CD14-positive monocyte (primary cell): ENCODE results near the gene PTF1A. TPM values are rescaled to one million over a fixed set of nuclear protein-coding genes. Genes with fewer than 3 reads are reported as not detected.

ENCODE experiments used
- DNase-seq, 3 donors: peaks; one replicate each; pipeline ENCODE4 v3.0.0-alpha.2; 2011 to 2022
- H2AFZ ChIP-seq: 2 replicates; pipeline ENCODE4 v1.6.0; 2012; ENCODE audit warnings: mild to moderate bottlenecking, low read depth, low read length, inconsistent platforms; ENCODE audit not compliant: insufficient read depth, poor library complexity, severe bottlenecking
- H3K27ac ChIP-seq, 2 donors: 1 replicate in 1 of 2; 2 replicates in 1 of 2; pipeline ENCODE4 v1.5.1; 2012 to 2013; ENCODE audit warnings: low read length in 2 of 2, control low read depth in 1 of 2, inconsistent platforms in 1 of 2, low read depth in 1 of 2, mild to moderate bottlenecking in 1 of 2
- H3K27me3 ChIP-seq, 2 donors: one replicate each; pipeline versions ENCODE4 v1.6.0 to v1.6.1; 2011 to 2013; ENCODE audit warnings: low read length in 2 of 2; ENCODE audit not compliant: control insufficient read depth in 2 of 2, insufficient read depth in 2 of 2
- H3K36me3 ChIP-seq, 2 donors: replicated peaks in 1 of 2; 1 replicate in 1 of 2; 2 replicates in 1 of 2; pipeline versions ENCODE4 v1.5.1 to v1.6.1; 2012 to 2013; ENCODE audit warnings: low read length in 2 of 2, control low read depth in 1 of 2, inconsistent platforms in 1 of 2, mild to moderate bottlenecking in 1 of 2; ENCODE audit not compliant: insufficient read depth in 2 of 2, control insufficient read depth in 1 of 2
- H3K4me1 ChIP-seq, 2 donors: 1 replicate in 1 of 2; 2 replicates in 1 of 2; pipeline versions ENCODE4 v1.5.1 to v1.6.1; 2012 to 2013; ENCODE audit warnings: low read length in 2 of 2, control low read depth in 1 of 2, inconsistent platforms in 1 of 2, mild to moderate bottlenecking in 1 of 2, moderate library complexity in 1 of 2; ENCODE audit not compliant: insufficient read depth in 2 of 2, control insufficient read depth in 1 of 2
- H3K4me2 ChIP-seq: replicated peaks from 2 replicates; pipeline ENCODE3; 2012; ENCODE audit warnings: low read length, moderate library complexity, mild to moderate bottlenecking; ENCODE audit not compliant: poor library complexity, severe bottlenecking; ENCODE audit errors: extremely low read depth
- H3K4me3 ChIP-seq, 3 experiments: fragments of 200-600 bp in 1 of 3; sonication (generic) in 1 of 3; replicated peaks in 1 of 3; 1 replicate in 2 of 3; 2 replicates in 1 of 3; pipeline ENCODE4 v1.5.1; 2011 to 2013; ENCODE audit warnings: low read length in 3 of 3, mild to moderate bottlenecking in 3 of 3, control low read depth in 2 of 3, low read depth in 2 of 3, inconsistent platforms in 1 of 3, moderate library complexity in 1 of 3
- H3K79me2 ChIP-seq: 2 replicates; pipeline ENCODE4 v1.6.0; 2012; ENCODE audit warnings: mild to moderate bottlenecking, control low read depth, inconsistent platforms, low read length, moderate library complexity; ENCODE audit not compliant: insufficient read depth
- H3K9ac ChIP-seq: 2 replicates; pipeline ENCODE4 v1.6.0; 2017; ENCODE audit warnings: low read length, mild to moderate bottlenecking; ENCODE audit not compliant: insufficient read depth, poor library complexity, severe bottlenecking
- H3K9me3 ChIP-seq, 2 donors: replicated peaks in 1 of 2; 1 replicate in 1 of 2; 2 replicates in 1 of 2; pipeline versions ENCODE4 v1.5.1 to v1.6.1; 2012 to 2013; ENCODE audit warnings: low read length in 2 of 2, control low read depth in 1 of 2; ENCODE audit not compliant: control insufficient read depth in 1 of 2, insufficient read depth in 1 of 2
- H4K20me1 ChIP-seq: 2 replicates; pipeline ENCODE4 v1.6.0; 2012; ENCODE audit warnings: mild to moderate bottlenecking, low read length, control low read depth, moderate library complexity; ENCODE audit not compliant: insufficient read depth
- H3K27ac Mint-ChIP-seq, 7 donors: one replicate each; pipeline ENCODE4 v1.8.0; 2020; ENCODE audit warnings: mild to moderate bottlenecking in 7 of 7, mixed read lengths in 7 of 7, moderate library complexity in 6 of 7, inconsistent platforms in 2 of 7
- H3K27me3 Mint-ChIP-seq, 3 donors: one replicate each; pipeline ENCODE4 v1.8.0; 2021 to 2022; ENCODE audit warnings: low read depth in 3 of 3, mild to moderate bottlenecking in 3 of 3, mixed read lengths in 3 of 3, moderate library complexity in 3 of 3, inconsistent platforms in 1 of 3
- H3K36me3 Mint-ChIP-seq, 2 donors: one replicate each; pipeline ENCODE4 v1.8.0; 2020; ENCODE audit warnings: mixed read lengths in 2 of 2, inconsistent platforms in 1 of 2, mild to moderate bottlenecking in 1 of 2
- H3K4me1 Mint-ChIP-seq: one replicate; pipeline ENCODE4 v1.8.0; 2020; ENCODE audit warnings: mild to moderate bottlenecking, mixed read lengths
- H3K4me3 Mint-ChIP-seq, 2 donors: one replicate each; pipeline ENCODE4 v1.8.0; 2020; ENCODE audit warnings: mild to moderate bottlenecking in 2 of 2, mixed read lengths in 2 of 2, moderate library complexity in 1 of 2
- H3K9me3 Mint-ChIP-seq, 7 donors: one replicate each; pipeline ENCODE4 v1.8.0; 2020 to 2022; ENCODE audit warnings: mixed read lengths in 7 of 7, mild to moderate bottlenecking in 6 of 7, moderate library complexity in 6 of 7, inconsistent platforms in 2 of 7
- WGBS: methylation state at CpG from one replicate; pipeline ENCODE4 v1.1.5; 2013; ENCODE audit warnings: missing lambda C conversion rate; ENCODE audit not compliant: insufficient coverage; 5-methylcytosine and 5-hydroxymethylcytosine counted together
- intact Hi-C, 2 donors: fragments of 100-400 bp; cut with micrococcal nuclease; formaldehyde crosslinking; loops; one replicate each; pipeline versions ENCODE4 v1.15.0 to v1.15.1; 2023
- polyA plus RNA-seq, 3 donors: library from polyadenylated mRNA; depleted of rRNA in 1 of 3; unstranded in 2 of 3; stranded (reverse) in 1 of 3; fragments of 300-500 nt in 2 of 3; fragments of >200 nt in 1 of 3; fragmentation: Illumina TruSeq in 2 of 3; gene quantifications; 1 replicate in 2 of 3; 2 replicates in 1 of 3; pipeline ENCODE4 v1.2.3, GENCODE V29; 2012 to 2021
- TF ChIP-seq, protein P1 (sequence below): fragments of 200-600 bp; IDR thresholded peaks from one replicate; pipeline ENCODE4 v1.8.0; 2022; ENCODE audit warnings: antibody characterized with exemption, mild to moderate bottlenecking

Gene PTF1A
- polyA plus RNA-seq, 3 donors = not detected

DNA sequence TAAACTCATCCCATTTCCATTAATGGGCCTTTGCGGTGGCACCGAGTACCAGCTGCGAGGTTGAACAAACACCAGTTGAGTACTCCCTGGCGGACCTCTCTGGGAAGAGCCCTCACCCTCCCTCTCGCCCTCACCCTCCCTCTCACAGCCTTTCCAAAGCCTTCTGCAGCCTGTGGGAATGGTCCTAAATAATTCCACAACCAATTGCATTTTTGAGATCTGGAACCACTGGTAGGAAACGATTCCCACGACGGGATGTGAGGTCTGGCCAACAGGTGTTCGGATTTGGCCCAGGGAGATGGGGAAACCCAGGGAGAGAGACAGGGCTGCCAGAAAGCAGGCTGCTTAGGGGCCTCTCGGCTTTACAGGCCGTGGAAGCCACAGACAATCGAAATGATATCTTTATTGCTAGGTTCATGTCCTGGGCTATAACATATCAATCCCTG is 5.3 kb downstream of the PTF1A start:
- no peak overlapping the region for H3K4me3 Mint-ChIP-seq
- H2AFZ ChIP-seq = no peak overlapping the region
- no peak overlapping the region for H3K9ac ChIP-seq
- peaks cover 0 to 34% of the 10 kb centered on the region in 2 donors for H3K9me3 ChIP-seq
- H3K27me3 ChIP-seq = peaks cover 83 to 94% of the 10 kb centered on the region in 2 donors
- no peaks in the 10 kb centered on the region for H3K79me2 ChIP-seq
- H3K4me1 Mint-ChIP-seq = peaks cover under 1% of the 10 kb centered on the region
- H3K27me3 Mint-ChIP-seq = peaks cover 87 to 95% (median 91%) of the 10 kb centered on the region in 3 donors
- H3K27ac Mint-ChIP-seq = no peak overlapping the region
- 5% methylated on average over 11 of the region's 12 CpGs for WGBS
- H3K4me3 ChIP-seq = no peak overlapping the region
- no peaks in the 10 kb centered on the region for H3K4me1 ChIP-seq
- intact Hi-C loops = no loop called here
- no peaks in the 10 kb centered on the region for H3K36me3 Mint-ChIP-seq
- peaks cover 0 to 19% (median 2%) of the 10 kb centered on the region in 7 donors for H3K9me3 Mint-ChIP-seq
- no peak for DNase-seq
- no peaks in the 10 kb centered on the region for H4K20me1 ChIP-seq
- no peak overlapping the region for H3K27ac ChIP-seq
- H3K4me2 ChIP-seq = no peak overlapping the region
- no peaks in the 10 kb centered on the region for H3K36me3 ChIP-seq
- TF ChIP-seq, protein P1, sequence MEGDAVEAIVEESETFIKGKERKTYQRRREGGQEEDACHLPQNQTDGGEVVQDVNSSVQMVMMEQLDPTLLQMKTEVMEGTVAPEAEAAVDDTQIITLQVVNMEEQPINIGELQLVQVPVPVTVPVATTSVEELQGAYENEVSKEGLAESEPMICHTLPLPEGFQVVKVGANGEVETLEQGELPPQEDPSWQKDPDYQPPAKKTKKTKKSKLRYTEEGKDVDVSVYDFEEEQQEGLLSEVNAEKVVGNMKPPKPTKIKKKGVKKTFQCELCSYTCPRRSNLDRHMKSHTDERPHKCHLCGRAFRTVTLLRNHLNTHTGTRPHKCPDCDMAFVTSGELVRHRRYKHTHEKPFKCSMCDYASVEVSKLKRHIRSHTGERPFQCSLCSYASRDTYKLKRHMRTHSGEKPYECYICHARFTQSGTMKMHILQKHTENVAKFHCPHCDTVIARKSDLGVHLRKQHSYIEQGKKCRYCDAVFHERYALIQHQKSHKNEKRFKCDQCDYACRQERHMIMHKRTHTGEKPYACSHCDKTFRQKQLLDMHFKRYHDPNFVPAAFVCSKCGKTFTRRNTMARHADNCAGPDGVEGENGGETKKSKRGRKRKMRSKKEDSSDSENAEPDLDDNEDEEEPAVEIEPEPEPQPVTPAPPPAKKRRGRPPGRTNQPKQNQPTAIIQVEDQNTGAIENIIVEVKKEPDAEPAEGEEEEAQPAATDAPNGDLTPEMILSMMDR = no peak

DNA sequence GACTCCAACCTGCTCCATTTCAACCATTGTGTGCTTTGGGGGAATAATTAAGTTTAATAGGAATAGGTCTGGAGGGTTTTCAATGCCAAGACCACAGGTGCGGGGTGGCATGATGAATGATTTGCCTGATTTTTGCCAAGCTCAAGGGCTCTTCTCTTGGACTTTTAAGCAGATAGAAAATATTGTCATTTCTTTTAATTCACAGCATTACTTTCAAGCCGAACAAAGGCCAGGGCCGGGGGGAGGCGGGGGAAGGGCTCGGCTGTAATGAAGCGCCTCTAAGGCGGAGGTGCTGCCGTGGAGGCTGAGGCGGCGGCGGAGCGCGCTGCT is 6.5 kb downstream of the PTF1A start:
- H3K9me3 Mint-ChIP-seq = peaks cover 0 to 21% (median 2%) of the 10 kb centered on the region in 7 donors
- no peak overlapping the region for H3K27ac Mint-ChIP-seq
- WGBS = 2% methylated on average over 11 of the region's 13 CpGs
- no peak overlapping the region for H3K9ac ChIP-seq
- no peak for DNase-seq
- intact Hi-C loops = no loop called here
- H3K27me3 ChIP-seq = peaks cover 92 to 100% of the 10 kb centered on the region in 2 donors
- TF ChIP-seq, protein P1 = no peak
- H3K4me2 ChIP-seq = no peak overlapping the region
- no peaks in the 10 kb centered on the region for H3K79me2 ChIP-seq
- H3K4me1 Mint-ChIP-seq = no peaks in the 10 kb centered on the region
- no peaks in the 10 kb centered on the region for H3K4me1 ChIP-seq
- H3K4me3 ChIP-seq = no peak overlapping the region
- H3K27me3 Mint-ChIP-seq = peaks cover 91 to 98% (median 96%) of the 10 kb centered on the region in 3 donors
- H2AFZ ChIP-seq = no peak overlapping the region
- no peak overlapping the region for H3K27ac ChIP-seq
- H3K36me3 ChIP-seq = no peaks in the 10 kb centered on the region
- H3K36me3 Mint-ChIP-seq = no peaks in the 10 kb centered on the region
- H3K9me3 ChIP-seq = peaks cover 0 to 34% of the 10 kb centered on the region in 2 donors
- peak overlapping the region in 1 of 2 donors; percentile 56 for H3K4me3 Mint-ChIP-seq
- H4K20me1 ChIP-seq = no peaks in the 10 kb centered on the region
